ENCODE data around the gene ST6GALNAC4. TPM values are rescaled to one million over a fixed set of nuclear protein-coding genes. Genes with fewer than 3 reads are reported as not detected.

The ST6GALNAC4 gene
- total and polyA plus RNA-seq, 9 of the 15 experiments (the other 6 are each of a cell fraction or from before 2014, with no cell fraction given), result 2.6 to 43.1 (median 15.4) TPM

- TF ChIP-seq ZNF655 (CRISPR knock-in tag; IDR thresholded peaks at IDR 0.05) (no peak), KAT7 (CRISPR knock-in tag; IDR thresholded peaks at IDR 0.05; ENCODE audit: borderline replicate concordance) (no peak), ELF2 (CRISPR knock-in tag; IDR thresholded peaks at IDR 0.05) (no peak), PHB (CRISPR knock-in tag; IDR thresholded peaks at IDR 0.05) (no peak), MAFF (IDR thresholded peaks at IDR 0.05; ENCODE audit: low read length) (no peak), ZNF785 (CRISPR knock-in tag; IDR thresholded peaks at IDR 0.05) (no peak), ZNF143 (CRISPR knock-in tag; IDR thresholded peaks at IDR 0.05) (no peak), RERE (CRISPR knock-in tag; IDR thresholded peaks at IDR 0.05; ENCODE audit: borderline replicate concordance) (no peak), XRCC4 (IDR thresholded peaks at IDR 0.05; ENCODE audit: extremely low read depth, insufficient read depth, insufficient read length) (no peak), POLR2AphosphoS5 (IDR thresholded peaks at IDR 0.05; ENCODE audit: control insufficient read depth, insufficient read depth, low read depth, low read length) (no peak), ATF1 (CRISPR knock-in tag; IDR thresholded peaks at IDR 0.05) (no peak), ATF1 (tag; IDR thresholded peaks at IDR 0.05) (peak; percentile 7; the same call in 1 of the 2 replicates), MTA3 (IDR thresholded peaks at IDR 0.05; ENCODE audit: borderline replicate concordance) (peak; percentile 22; the same call in 1 of the 2 replicates), EP300 (IDR thresholded peaks at IDR 0.05; ENCODE audit: low read length) (no peak), ZNF780A (CRISPR knock-in tag; IDR thresholded peaks at IDR 0.05) (no peak), ZNF444 (CRISPR knock-in tag; IDR thresholded peaks at IDR 0.05) (no peak), EHMT2 (IDR thresholded peaks at IDR 0.05) (no peak), RBM15 (IDR thresholded peaks at IDR 0.05; ENCODE audit: insufficient read depth, low read length) (no peak), POU5F1 (IDR thresholded peaks at IDR 0.05; ENCODE audit: borderline replicate concordance, low read depth, low read length, partially characterized antibody) (no peak)
- TF ChIP-seq, protein P1, sequence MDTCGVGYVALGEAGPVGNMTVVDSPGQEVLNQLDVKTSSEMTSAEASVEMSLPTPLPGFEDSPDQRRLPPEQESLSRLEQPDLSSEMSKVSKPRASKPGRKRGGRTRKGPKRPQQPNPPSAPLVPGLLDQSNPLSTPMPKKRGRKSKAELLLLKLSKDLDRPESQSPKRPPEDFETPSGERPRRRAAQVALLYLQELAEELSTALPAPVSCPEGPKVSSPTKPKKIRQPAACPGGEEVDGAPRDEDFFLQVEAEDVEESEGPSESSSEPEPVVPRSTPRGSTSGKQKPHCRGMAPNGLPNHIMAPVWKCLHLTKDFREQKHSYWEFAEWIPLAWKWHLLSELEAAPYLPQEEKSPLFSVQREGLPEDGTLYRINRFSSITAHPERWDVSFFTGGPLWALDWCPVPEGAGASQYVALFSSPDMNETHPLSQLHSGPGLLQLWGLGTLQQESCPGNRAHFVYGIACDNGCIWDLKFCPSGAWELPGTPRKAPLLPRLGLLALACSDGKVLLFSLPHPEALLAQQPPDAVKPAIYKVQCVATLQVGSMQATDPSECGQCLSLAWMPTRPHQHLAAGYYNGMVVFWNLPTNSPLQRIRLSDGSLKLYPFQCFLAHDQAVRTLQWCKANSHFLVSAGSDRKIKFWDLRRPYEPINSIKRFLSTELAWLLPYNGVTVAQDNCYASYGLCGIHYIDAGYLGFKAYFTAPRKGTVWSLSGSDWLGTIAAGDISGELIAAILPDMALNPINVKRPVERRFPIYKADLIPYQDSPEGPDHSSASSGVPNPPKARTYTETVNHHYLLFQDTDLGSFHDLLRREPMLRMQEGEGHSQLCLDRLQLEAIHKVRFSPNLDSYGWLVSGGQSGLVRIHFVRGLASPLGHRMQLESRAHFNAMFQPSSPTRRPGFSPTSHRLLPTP (IDR thresholded peaks at IDR 0.05; ENCODE audit: borderline replicate concordance, extremely low read depth, insufficient read length), result no peak
These were observed 17.5 kb downstream of the ST6GALNAC4 start, which contains the start of gene ST6GALNAC6 (continued) for GRCh38 chr9:127899128-127899943.
